Fibroblast of skin of scalp (primary cell): Measurements from ENCODE around the gene ZNF366.
"Not testable (repeated sequence)": the region's sequence is repeated elsewhere in the genome, so short reads cannot be mapped to it uniquely, and the experiment has no call there.

ENCODE experiments used
- DNase-seq: peaks from one replicate; pipeline ENCODE4 v3.0.0-alpha.2; 2013

The ZNF366 gene

GRCh38 chr5:72439192-72439591 lies 68.0 kb downstream of the ZNF366 start:
- no peak for DNase-seq

- DNase-seq, result no peak
Observed at GRCh38 chr5:72438141-72438540, 69.1 kb downstream of the ZNF366 start.

DNA sequence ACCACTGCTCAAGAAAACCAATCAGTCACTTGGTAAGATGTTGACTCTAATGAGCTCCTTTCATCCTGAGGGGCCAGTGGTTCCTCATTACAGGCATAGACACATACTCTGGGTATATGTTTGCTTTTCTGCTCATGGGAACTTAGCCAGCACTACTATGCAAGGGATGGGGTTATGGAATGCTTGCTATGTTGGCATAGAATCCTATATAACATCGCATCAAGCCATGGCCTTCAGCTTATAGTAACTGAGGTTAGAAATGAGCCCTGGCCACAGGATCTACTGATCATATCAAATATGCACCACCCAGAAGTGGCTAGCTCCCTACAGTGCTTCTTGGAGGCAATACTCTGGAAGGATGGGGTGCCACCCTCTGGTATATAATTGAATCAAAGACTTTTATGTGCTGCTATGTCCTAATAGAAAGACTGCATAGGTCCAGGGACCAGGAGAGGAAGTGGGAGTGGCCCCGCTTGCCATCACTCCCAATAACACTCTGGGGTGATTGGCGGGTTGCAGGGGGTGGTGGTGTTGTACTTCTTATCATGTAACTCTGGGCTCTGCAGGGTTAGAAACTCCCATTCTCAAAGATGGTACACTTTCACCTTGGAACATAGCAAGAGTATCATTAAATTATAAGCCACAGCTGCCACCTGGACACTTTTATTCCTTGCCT lies 70.3 kb downstream of the ZNF366 start:
- DNase-seq, result peak; percentile 95

DNA sequence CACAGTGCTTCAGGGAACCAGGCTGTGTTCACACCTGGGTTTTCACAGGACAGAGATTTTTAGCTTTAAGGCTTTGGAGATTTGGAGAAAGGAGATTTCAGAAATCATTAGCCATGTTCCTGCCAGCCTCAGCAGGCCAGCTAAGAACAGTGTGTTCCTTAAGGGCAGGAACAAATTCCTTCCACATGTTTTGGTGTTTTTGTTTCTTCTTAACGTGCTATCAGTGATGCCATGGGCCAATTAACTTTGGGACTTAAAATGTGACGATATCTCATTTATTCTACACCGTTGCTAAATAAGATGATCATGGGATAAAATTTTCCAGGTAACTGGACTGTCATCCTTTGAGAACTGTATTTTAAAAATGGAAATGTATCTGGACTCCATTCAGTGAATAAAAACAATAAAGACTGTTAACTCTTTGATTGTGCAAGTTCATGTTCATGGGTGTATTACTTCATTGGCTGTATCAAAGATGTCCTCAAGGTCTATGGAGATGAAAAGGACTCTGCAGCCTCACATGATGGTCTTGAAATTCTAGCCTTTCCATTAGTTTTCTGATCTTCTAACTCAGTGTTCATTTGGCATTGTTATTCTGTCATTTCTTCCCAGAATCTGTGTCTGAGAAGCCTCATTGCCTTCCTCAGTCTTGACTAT lies 72.3 kb downstream of the ZNF366 start:
- DNase-seq, result no peak

DNA sequence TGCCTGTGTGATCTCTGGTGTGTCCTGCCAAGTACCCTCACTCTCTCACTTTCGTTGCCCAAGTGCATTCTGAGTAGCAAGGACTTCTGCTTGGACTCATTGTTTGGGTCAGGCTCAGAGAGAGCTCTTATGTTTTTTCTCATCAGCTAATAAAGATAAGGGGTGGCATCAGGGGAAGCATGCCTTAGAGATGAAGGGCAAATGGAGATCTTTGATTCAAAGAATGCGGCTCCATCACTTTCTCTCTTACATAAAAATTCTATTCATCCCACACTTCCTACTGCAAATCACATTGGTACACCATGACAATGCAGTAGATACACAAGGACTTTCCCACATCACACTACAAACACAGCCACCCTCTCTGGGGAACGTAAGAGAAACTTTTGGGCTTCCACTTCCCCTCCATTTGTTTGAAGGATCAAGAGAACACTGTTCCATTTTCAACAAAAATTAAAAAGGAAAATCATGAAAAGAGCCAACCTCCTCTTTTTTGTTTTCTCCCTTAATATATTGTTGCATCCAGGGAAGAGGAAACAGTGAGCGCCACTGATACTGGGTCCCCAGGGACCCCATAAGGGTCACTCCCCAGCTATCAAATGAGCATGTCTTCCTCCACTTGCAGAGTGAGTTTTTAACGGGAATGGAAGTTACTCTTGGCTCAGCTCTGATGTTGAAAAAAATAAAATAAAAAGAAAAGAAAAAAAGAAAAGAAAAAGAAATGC lies 73.0 kb downstream of the ZNF366 start:
- no peak for DNase-seq

DNA sequence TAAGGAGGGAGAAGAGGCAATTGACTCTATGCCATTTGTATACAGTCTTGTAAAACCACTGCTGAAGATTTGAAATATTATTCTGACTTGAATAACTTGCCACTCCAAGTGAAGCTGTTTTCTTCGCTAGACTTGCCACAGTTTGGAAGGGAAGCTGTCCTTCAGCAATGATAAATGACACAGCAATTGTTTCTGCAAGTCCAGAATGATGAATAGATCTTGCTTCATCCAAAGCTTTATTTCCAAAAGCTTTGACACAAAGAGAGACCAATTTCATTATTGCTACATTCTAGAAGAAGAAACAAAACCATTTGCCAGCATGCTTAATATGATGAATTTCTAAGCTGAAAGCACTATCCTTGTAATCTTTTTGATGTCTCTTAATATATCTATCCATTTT lies 73.7 kb downstream of the ZNF366 start:
- no peak for DNase-seq

DNA sequence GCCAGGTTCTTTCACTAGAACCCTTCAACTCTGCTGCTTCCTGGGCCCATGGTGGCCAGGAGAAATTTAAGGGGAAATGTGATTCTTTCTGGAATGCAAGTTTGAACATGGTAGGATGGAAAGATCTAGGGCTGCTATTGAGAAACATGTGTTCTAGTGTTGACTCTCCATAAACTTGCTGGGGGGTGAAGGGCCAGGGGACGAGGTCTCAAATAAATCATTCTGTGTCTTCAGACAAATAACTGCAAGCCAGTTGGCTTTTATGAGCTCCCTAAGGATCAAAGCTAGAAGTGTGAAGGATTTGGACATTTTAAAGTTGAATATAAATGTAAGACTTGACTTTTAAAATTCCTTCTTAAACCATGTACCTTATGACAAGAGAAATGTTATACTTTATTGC lies 78.5 kb downstream of the ZNF366 start:
- DNase-seq, result no peak

DNA sequence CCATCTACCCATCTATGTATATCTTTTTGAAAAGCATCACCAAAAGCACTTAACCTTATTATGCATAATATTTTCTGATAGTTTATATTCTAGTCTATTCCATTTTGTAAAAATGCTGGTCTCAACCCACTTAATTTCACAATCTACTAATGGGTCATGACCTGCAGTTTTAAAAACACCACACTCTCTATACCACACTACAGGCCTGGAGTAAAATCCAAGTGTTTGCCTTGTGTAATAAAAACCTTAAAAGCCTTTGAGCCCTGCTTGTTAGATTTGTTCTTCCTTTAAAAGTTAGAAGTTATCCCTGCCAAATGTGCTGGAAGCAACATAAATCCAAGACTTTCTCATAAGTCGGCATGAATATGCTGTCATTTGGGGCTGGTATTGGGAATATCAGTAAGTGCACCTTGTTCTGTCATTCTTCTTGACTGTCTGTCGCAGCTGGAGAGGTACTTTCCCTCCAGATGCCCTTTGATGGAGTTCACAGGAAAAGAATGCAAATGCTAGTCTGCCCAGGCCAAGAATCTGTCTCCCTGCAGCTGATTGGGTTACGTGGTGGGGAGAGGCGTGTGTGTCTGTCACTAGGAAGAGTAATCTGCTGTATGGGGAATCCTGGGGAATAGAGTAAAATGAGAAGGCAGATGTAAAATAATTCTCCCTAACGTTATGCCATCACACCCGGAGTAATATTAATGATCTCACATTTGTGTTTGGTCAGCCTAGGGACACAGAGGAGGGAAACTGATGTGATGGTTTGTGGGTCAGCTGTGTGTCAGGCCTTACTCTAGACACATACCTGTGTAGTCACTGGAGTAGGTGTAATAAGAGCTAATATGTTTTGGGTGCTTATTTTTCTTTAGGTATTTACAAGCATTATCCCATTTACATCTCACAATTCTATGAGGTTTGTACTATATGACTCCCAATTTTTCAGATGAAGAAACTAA lies 79.4 kb downstream of the ZNF366 start:
- DNase-seq, result peak; percentile 57

- no peak for DNase-seq
Observed at GRCh38 chr5:72427016-72427415, 80.2 kb downstream of the ZNF366 start.

DNA sequence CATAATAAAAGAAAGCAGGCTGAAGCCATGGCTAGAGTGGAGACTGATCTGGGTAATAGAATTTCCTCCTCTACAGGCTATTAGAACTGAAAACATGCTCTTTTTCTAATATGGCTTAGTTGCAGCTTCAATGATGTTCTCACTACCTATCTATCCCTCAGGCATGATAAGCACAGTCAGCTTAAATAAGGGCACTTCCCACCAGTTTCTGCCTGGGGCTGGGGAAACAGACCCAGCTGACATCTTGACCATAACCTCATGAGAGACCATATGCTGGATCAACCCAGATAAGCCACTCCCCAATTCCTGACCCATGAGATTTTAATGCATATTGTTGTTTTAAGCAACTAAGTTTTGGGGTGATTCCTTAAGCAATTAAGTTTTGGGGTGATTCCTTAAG lies 81.2 kb downstream of the ZNF366 start:
- DNase-seq, result no peak

- no peak for DNase-seq
Observed at GRCh38 chr5:72418271-72418670, 88.9 kb downstream of the ZNF366 start.

GRCh38 chr5:72417333-72418062 lies 89.7 kb downstream of the ZNF366 start:
- no peak for DNase-seq

DNA sequence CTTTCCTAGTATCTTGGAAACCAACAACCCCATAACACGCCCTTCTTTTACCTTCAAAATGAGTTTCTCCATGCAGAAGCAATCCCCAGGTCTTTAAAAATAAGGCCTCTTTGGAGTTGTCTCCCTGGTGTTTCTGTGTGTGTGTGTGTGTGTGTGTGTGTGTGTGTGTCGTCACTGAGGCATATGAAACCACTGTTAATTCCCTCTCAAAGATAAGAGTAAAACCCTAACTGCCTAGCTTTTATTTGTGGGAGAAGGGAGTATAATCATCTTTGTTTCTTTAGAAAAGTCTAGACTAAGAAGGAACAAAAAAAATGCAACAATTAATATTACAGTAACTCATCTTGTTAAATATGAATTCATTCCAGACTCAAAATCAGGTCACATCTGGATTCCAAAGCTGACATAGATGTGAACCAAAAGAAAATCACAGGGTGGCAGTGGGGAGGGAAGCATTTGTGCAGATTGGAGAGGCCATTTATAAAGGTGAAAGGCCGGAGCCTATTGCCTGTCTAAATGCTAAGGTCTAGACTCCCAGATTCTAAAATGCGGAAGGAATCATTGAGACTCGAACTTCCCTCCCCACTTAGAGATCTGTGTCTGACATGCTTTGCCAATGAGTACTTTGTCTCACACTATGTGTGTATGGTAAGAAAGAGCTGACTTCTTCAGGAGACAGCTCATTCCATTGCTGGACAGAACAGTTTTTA lies 91.4 kb downstream of the ZNF366 start:
- no peak for DNase-seq

DNA sequence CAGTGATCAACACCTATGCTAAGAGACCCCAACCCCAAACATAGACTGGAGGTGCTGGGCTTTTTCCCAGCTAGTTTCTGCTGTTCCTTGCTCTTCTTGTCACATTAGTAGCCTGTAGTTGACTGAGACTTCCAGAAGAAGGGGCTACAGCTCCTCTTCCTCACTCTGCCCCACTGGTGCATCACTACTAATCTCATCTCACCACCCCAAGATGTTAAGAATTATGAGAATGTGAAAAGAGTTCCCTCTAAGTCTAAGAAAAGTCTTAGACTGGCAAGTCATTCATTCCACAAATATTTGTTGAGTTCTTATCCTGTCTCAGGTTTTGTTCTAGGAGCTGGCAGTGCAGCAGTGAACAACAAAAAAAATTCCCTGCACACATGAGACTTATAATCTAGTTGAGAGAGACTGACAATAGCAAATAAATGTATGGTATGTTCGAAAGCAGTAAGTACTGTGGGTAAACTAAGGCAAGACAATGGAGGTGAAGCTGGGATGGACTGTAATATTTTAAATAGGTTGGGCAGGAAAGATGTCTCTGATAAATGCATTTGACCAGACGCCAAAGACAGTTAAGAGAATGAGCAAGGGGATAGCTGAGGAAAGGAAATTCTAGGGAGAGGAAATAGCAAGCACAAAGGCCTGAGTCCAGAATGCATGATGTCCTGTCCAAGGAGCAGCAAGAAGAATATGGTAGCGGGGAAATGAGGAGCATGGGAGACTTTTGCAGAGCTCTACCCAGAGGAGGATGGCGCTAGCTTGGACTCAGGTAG lies 94.7 kb downstream of the ZNF366 start:
- peak; percentile 89 for DNase-seq

DNA sequence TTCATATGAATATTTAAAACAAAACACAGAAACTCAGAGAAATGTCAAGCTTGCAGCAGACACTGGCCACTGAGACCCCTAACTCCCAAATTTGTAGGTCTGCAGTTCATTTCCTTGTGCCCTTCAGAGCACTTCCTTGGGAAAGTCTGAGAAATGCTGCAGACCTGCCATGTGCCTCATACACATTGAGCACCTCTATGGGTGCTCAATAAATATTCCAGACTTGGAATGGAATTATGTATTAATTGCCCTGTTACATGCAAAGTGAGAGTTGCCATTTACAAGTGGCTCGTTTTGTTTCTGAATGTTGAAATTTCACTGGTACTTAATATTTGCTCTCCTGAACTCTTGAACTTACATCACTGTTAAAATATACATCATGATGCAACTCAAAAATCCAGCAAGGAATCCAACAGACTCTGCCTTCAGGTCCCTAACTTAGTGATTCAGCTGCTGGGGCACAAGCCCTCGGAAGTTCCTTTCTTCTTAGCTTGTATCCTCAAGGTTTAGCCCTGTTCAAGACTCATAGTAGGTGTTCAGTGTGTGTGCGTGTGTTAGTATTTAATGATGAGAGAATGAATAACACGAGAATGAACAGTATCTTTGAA lies 96.4 kb downstream of the ZNF366 start:
- peak; percentile 61 for DNase-seq

GRCh38 chr5:72408603-72409002 lies 98.6 kb downstream of the ZNF366 start:
- DNase-seq, result no peak

DNA sequence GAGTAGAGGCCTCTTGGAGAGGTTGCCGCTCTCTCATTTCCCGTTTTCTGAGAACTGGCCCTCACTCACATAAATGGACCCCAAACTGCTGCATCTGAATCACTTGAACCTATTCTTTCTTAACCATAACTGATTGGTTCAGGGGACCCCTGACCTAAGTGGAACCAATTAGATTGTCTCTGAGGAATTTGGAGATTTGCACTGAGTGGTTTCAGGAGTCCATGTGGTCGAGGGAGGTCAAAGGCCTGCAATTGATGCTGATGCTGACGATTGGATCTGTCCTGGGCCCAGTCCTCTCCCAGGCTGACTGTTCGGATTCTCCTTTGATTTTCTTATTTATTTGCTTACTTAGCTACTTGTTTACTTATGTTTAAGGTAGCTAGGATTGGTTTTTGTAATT lies 99.1 kb downstream of the ZNF366 start:
- DNase-seq, result no peak

DNA sequence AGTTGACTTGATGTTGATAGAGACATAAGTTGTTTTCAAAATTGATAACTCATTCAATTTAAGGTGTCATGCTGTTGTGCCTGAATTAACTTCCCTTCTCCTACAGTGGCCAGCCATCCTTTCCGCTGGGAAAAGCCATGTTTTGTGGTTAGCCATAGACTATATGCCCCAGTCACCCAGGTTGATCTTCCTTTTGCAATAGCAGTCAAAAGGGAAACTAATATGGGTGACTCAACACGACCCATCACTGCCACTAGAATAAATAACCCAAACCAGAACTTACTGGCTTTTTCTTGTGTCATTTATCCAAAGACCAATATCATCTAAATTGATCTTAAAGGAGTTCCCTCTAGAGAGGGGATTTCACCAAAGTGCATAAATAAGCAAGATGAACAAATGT lies 99.7 kb downstream of the ZNF366 start:
- DNase-seq, result peak; percentile 35

- DNase-seq, result no peak
Observed at GRCh38 chr5:72407078-72407477, 100.1 kb downstream of the ZNF366 start.

GRCh38 chr5:72404771-72405170 lies 102.4 kb downstream of the ZNF366 start:
- not testable (repeated sequence) for DNase-seq
